GM23338 (cell line): Measurements from ENCODE around the gene HCN3. TPM values are rescaled to one million over a fixed set of nuclear protein-coding genes. Genes with fewer than 3 reads are reported as not detected.

Experiments
- ATAC-seq: fragments of 200-7000 bp; cut with Tn5 transposase; 3 replicates; pipeline ENCODE4 v1.9.1; 2020
- DNase-seq: peaks from one replicate; pipeline ENCODE4 v3.0.0-alpha.2; 2015; ENCODE audit warnings: low spot score
- H2AFZ ChIP-seq: fragments of 200-600 bp; sonication (generic); 2 replicates; pipeline ENCODE4 v1.8.0; 2016; ENCODE audit warnings: antibody characterized with exemption, mild to moderate bottlenecking, moderate library complexity
- H3F3A ChIP-seq: fragments of 200-600 bp; sonication (generic); replicated peaks from 2 replicates; pipeline ENCODE4 v1.8.0; 2017; ENCODE audit warnings: antibody characterized with exemption, mixed run types, low read depth
- H3K27ac ChIP-seq: fragments of 200-600 bp; sonication (generic); 2 replicates; pipeline ENCODE4 v1.6.1; 2016; ENCODE audit warnings: low read depth
- H3K27me3 ChIP-seq: fragments of 200-600 bp; sonication (generic); 2 replicates; pipeline ENCODE4 v1.8.0; 2016; ENCODE audit warnings: mild to moderate bottlenecking, mixed run types, moderate library complexity; ENCODE audit not compliant: insufficient read depth
- H3K36me3 ChIP-seq: fragments of 200-600 bp; sonication (generic); 2 replicates; pipeline ENCODE4 v1.8.0; 2016; ENCODE audit warnings: mild to moderate bottlenecking; ENCODE audit not compliant: insufficient read depth
- H3K4me1 ChIP-seq: fragments of 200-600 bp; sonication (generic); 2 replicates; pipeline ENCODE4 v1.8.0; 2016; ENCODE audit warnings: mild to moderate bottlenecking, moderate library complexity; ENCODE audit not compliant: insufficient read depth
- H3K4me2 ChIP-seq: fragments of 200-600 bp; sonication (generic); 2 replicates; pipeline ENCODE4 v1.7.1; 2017; ENCODE audit warnings: mixed run types
- H3K4me3 ChIP-seq: fragments of 200-600 bp; sonication (generic); 2 replicates; pipeline ENCODE4 v1.6.1; 2016; ENCODE audit warnings: mixed run types
- H3K79me2 ChIP-seq: fragments of 200-600 bp; sonication (generic); replicated peaks from 2 replicates; pipeline ENCODE4 v1.8.0; 2017; ENCODE audit warnings: mild to moderate bottlenecking; ENCODE audit not compliant: insufficient read depth
- H3K9me2 ChIP-seq: fragments of 200-600 bp; sonication (generic); 2 replicates; pipeline ENCODE4 v1.8.0; 2017; ENCODE audit not compliant: insufficient read depth
- H4K20me1 ChIP-seq: fragments of 200-600 bp; sonication (generic); replicated peaks from 2 replicates; pipeline ENCODE4 v1.8.0; 2017; ENCODE audit warnings: mild to moderate bottlenecking; ENCODE audit not compliant: insufficient read depth
- H3K27ac Mint-ChIP-seq: 2 replicates; pipeline ENCODE4 v1.8.0; 2020; ENCODE audit warnings: inconsistent platforms, mild to moderate bottlenecking, moderate library complexity, mixed read lengths
- H3K27me3 Mint-ChIP-seq: 3 replicates; pipeline ENCODE4 v1.8.0; 2022; ENCODE audit warnings: low read depth, mild to moderate bottlenecking, moderate library complexity, mixed read lengths, inconsistent platforms; ENCODE audit not compliant: insufficient read depth, poor library complexity
- H3K36me3 Mint-ChIP-seq: 3 replicates; pipeline ENCODE4 v1.8.0; 2021; ENCODE audit warnings: low read depth, mild to moderate bottlenecking, inconsistent platforms, moderate library complexity, mixed read lengths
- H3K4me1 Mint-ChIP-seq: 3 replicates; pipeline ENCODE4 v1.8.0; 2020; ENCODE audit warnings: mild to moderate bottlenecking, inconsistent platforms, mixed read lengths
- H3K4me3 Mint-ChIP-seq: 3 replicates; pipeline ENCODE4 v1.8.0; 2021; ENCODE audit warnings: moderate library complexity, mild to moderate bottlenecking, inconsistent platforms, mixed read lengths
- H3K9me3 Mint-ChIP-seq: 3 replicates; pipeline ENCODE4 v1.8.0; 2020; ENCODE audit warnings: moderate library complexity, mild to moderate bottlenecking, inconsistent platforms, mixed read lengths
- CREB1 ChIP-seq: fragments of 250-450 bp; sonication (Bioruptor Pico); IDR thresholded peaks from 2 replicates; pipeline ENCODE4 v1.5.0; 2020; ENCODE audit warnings: low read depth, mild to moderate bottlenecking, moderate library complexity
- CTCF ChIP-seq, 2 experiments: fragments of 200-600 bp in 1 of 2; sonication (generic) in 1 of 2; conservative IDR thresholded peaks; 2 replicates each; pipeline versions ENCODE4 v1.5.1 to v1.6.1; 2016 to 2017; ENCODE audit warnings: antibody characterized with exemption in 2 of 2, low read depth in 2 of 2, mild to moderate bottlenecking in 2 of 2, moderate library complexity in 1 of 2
- ETS1 ChIP-seq: IDR thresholded peaks from 2 replicates; pipeline ENCODE4 v1.6.1; 2016; ENCODE audit warnings: antibody characterized with exemption
- EZH2 ChIP-seq: fragments of 200-600 bp; sonication (generic); IDR thresholded peaks from one replicate; pipeline ENCODE4 v1.8.0; 2017; ENCODE audit warnings: antibody characterized with exemption, mild to moderate bottlenecking, low read depth; ENCODE audit not compliant: unreplicated experiment
- JUNB ChIP-seq: IDR thresholded peaks from one replicate; pipeline ENCODE4 v1.6.1; 2016; ENCODE audit warnings: antibody characterized with exemption; ENCODE audit not compliant: unreplicated experiment
- NANOG ChIP-seq: IDR thresholded peaks from 2 replicates; pipeline ENCODE4 v1.6.1; 2016; ENCODE audit warnings: antibody characterized with exemption, borderline replicate concordance
- POLR2AphosphoS5 ChIP-seq: IDR thresholded peaks from 2 replicates; pipeline ENCODE4 v1.6.1; 2016; ENCODE audit warnings: antibody characterized with exemption, low read depth
- STAT1 ChIP-seq: IDR thresholded peaks from one replicate; pipeline ENCODE4 v1.6.1; 2016; ENCODE audit warnings: antibody characterized with exemption; ENCODE audit not compliant: unreplicated experiment
- polyA plus RNA-seq: library from polyadenylated mRNA; unstranded; fragments of >200 nt; fragmentation: Nextera tagmentation; extraction: Ambion mirVana; gene quantifications from 2 replicates; pipeline ENCODE4 v1.2.1, GENCODE V29; 2016
- total RNA-seq: library from RNA; depleted of rRNA; stranded (reverse); fragments of >200 nt; shearing (Covaris generic); gene quantifications from 2 replicates; pipeline ENCODE4 v1.2.3, GENCODE V29; 2014

Gene HCN3
- total and polyA plus RNA-seq, 2 experiments from 2014 or later = 3.4 to 4.9 TPM

GRCh38 chr1:155320252-155320651, 43.0 kb downstream of the HCN3 start:
- Mint-ChIP-seq H3K36me3 (peaks cover 28% of the 10 kb centered on the region), H3K4me1 (peaks cover 32% of the 10 kb centered on the region), H3K9me3 (no peaks in the 10 kb centered on the region), H3K27me3 (peaks cover 24% of the 10 kb centered on the region), H3K27ac (peak overlapping the region; percentile 75; the same call in 1 of the 2 replicates), H3K4me3 (peak overlapping the region; percentile 81)
- Histone ChIP-seq H3F3A (peaks cover 58% of the 10 kb centered on the region), H3K4me3 (peak overlapping the region; percentile 99), H3K4me1 (peaks cover 23% of the 10 kb centered on the region), H3K4me2 (peak overlapping the region; percentile 99), H3K27ac (peak overlapping the region; percentile 46), H3K79me2 (no peaks in the 10 kb centered on the region), H4K20me1 (peaks cover 21% of the 10 kb centered on the region), H3K9me2 (no peaks in the 10 kb centered on the region), H3K27me3 (peaks cover 7% of the 10 kb centered on the region), H3K36me3 (peaks cover 22% of the 10 kb centered on the region), H2AFZ (no peak overlapping the region)
- TF ChIP-seq CREB1 (CRISPR knock-in tag) = no peak
- no peak for TF ChIP-seq POLR2AphosphoS5
- no peak for ATAC-seq
- no peak for DNase-seq

GRCh38 chr1:155320661-155321617, 43.7 kb downstream of the HCN3 start, which contains the start of gene RUSC1:
Gene RUSC1 (plus strand): TSS chr1:155320894. CDS start chr1:155321774, 880 bp downstream.
- DNase-seq = peak; percentile 93
- peak within 1 kb of the TSS; percentile 46 for H3K27ac ChIP-seq
- peaks cover 28% of the 10 kb centered on the region for H3K4me1 ChIP-seq
- peaks cover 24% of the 10 kb centered on the region for H3K27me3 Mint-ChIP-seq
- H3K9me2 ChIP-seq = no peaks in the 10 kb centered on the region
- H2AFZ ChIP-seq = no peak within 1 kb of the TSS
- peaks cover 21% of the 10 kb centered on the region for H4K20me1 ChIP-seq
- peak; percentile 14 for ATAC-seq
- H3K4me2 ChIP-seq = peak within 1 kb of the TSS; percentile 99
- 0 out of 2 replicates have a peak, but pooled peaks have one; percentile 14 for TF ChIP-seq CREB1 (CRISPR knock-in tag)
- TF ChIP-seq NANOG = no peak
- peak; percentile 95 for TF ChIP-seq POLR2AphosphoS5
- TF ChIP-seq STAT1 = no peak
- 0 out of 4 replicates have a peak, but pooled peaks of 1 of the 2 experiments have one; percentile 2 for TF ChIP-seq CTCF (conservative IDR thresholded peaks at IDR 0.05; ENCODE audit: low read depth in 2 of 2)
- TF ChIP-seq EZH2 = no peak
- no peak for TF ChIP-seq ETS1
- no peak for TF ChIP-seq JUNB
- H3K4me3 ChIP-seq = peak within 1 kb of the TSS; percentile 99
- H3K27me3 ChIP-seq = peaks cover 7% of the 10 kb centered on the region
- peak within 1 kb of the TSS; percentile 81 for H3K4me3 Mint-ChIP-seq
- peak within 1 kb of the TSS; percentile 75; the same call in 1 of the 2 replicates for H3K27ac Mint-ChIP-seq
- H3K79me2 ChIP-seq = no peaks in the 10 kb centered on the region
- H3K9me3 Mint-ChIP-seq = no peaks in the 10 kb centered on the region
- H3K4me1 Mint-ChIP-seq = peaks cover 38% of the 10 kb centered on the region
- H3K36me3 Mint-ChIP-seq = peaks cover 26% of the 10 kb centered on the region
- H3K36me3 ChIP-seq = peaks cover 22% of the 10 kb centered on the region
- H3F3A ChIP-seq = peaks cover 59% of the 10 kb centered on the region
